Measurements from ENCODE around the gene WDR70.

GRCh38 chr5:37568893-37569292, 189.8 kb downstream of the WDR70 start:
- TF ChIP-seq CTCF (conservative IDR thresholded peaks at IDR 0.05) (no peak), ZFX (IDR thresholded peaks at IDR 0.05) (no peak)

Measured in C4-2B (cell line).